Stimulated activated effector memory CD8-positive, alpha-beta T cell treated with anti-CD3 and anti-CD28 coated beads, Interleukin-12 subunit alpha, Interleukin-12 subunit beta, amount 100 ng/mL, for 72 hours (primary cell): ENCODE results near the gene ITSN1.
"Not testable (repeated sequence)": the region's sequence is repeated elsewhere in the genome, so short reads cannot be mapped to it uniquely, and the experiment has no call there.

Experiments used
- ATAC-seq: fragments of 150-1000 bp; cut with Tn5 transposase; 2 replicates; pipeline ENCODE4 v1.10.0; 2021
- DNase-seq, 2 donors: peaks; one replicate each; pipeline ENCODE4 v3.0.0; 2021 to 2022; ENCODE audit warnings: low spot score in 2 of 2
- H3K27ac Mint-ChIP-seq: one replicate; pipeline ENCODE4 v1.8.0; 2022; ENCODE audit warnings: mild to moderate bottlenecking, mixed read lengths
- H3K36me3 Mint-ChIP-seq: one replicate; pipeline ENCODE4 v1.8.0; 2022; ENCODE audit warnings: mild to moderate bottlenecking, mixed read lengths
- H3K4me1 Mint-ChIP-seq: one replicate; pipeline ENCODE4 v1.8.0; 2022; ENCODE audit warnings: mixed read lengths
- H3K4me3 Mint-ChIP-seq: one replicate; pipeline ENCODE4 v1.8.0; 2022; ENCODE audit warnings: mild to moderate bottlenecking, mixed read lengths
- H3K9me3 Mint-ChIP-seq: one replicate; pipeline ENCODE4 v1.8.0; 2022; ENCODE audit warnings: mixed read lengths

Gene ITSN1

DNA sequence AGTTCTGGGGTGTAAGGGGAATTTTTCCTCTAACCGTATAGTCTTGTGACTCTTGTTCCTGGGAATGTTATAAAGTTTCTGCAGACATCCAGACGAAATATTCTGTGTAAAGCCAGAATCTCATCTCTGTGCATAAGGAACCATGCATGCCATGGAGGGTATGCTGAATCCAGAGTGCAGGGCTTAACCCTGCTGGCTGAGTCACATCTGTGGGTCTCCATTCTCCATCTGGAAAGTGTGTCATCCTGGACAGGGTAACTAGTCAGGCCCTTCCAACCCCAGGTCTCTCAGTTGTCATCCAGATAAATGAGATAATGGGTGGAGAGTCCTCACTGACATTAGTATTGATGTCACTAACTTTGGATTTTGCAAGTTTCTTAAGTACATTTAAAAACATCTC lies 224.5 kb downstream of the ITSN1 start:
- H3K36me3 Mint-ChIP-seq = no peaks in the 10 kb centered on the region
- no peaks in the 10 kb centered on the region for H3K4me1 Mint-ChIP-seq
- H3K27ac Mint-ChIP-seq = no peak overlapping the region
- no peaks in the 10 kb centered on the region for H3K9me3 Mint-ChIP-seq
- DNase-seq (no peak), ATAC-seq (no peak)
- no peak overlapping the region for H3K4me3 Mint-ChIP-seq

DNA sequence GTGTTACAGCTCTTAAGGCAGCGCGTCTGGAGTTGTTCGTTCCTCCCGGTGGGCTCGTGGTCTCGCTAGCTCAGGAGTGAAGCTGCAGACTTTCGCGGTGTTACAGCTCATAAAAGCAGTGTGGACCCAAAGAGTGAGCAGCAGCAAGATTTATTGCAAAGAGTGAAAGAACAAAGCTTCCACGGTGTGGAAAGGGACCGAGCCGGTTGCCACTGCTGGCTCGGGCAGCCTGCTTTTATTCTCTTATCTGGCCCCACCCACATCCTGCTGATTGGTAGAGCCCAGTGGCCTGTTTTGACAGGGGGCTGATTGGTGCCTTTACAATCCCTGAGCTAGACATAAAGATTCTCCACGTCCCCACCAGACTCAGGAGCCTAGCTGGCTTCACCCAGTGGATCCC lies 225.6 kb downstream of the ITSN1 start:
- DNase-seq, ATAC-seq, H3K9me3 Mint-ChIP-seq, H3K4me1 Mint-ChIP-seq, H3K27ac Mint-ChIP-seq, H3K36me3 Mint-ChIP-seq: not testable (repeated sequence)
- peak overlapping the region; percentile 39 for H3K4me3 Mint-ChIP-seq

GRCh38 chr21:33869873-33870272 lies 227.6 kb downstream of the ITSN1 start:
- Mint-ChIP-seq H3K27ac (no peak overlapping the region), H3K4me3 (no peak overlapping the region), H3K36me3 (no peaks in the 10 kb centered on the region), H3K9me3 (no peaks in the 10 kb centered on the region), H3K4me1 (no peaks in the 10 kb centered on the region)
- ATAC-seq (no peak), DNase-seq (no peak)

DNA sequence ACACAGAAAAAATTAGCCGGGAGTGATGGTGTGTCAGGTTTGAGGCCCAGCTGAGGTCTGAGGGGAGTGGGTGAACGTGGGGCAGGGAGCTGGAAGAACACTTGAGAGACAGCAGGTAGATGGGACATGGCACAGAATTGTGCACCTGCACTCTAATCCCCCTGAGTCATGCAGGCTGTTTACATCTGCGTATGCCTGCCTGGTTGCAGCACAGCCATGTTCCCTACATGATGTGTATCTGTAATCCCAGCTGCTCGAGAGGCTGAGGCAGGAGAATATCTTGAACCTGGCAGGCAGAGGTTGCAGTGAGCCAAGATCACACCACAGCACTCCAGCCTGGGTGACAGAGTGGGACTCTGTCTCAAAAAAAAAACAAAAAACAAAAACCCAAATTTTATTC lies 228.5 kb downstream of the ITSN1 start:
- Mint-ChIP-seq H3K4me3 (no peak overlapping the region), H3K36me3 (no peaks in the 10 kb centered on the region), H3K9me3 (no peaks in the 10 kb centered on the region), H3K4me1 (no peaks in the 10 kb centered on the region), H3K27ac (no peak overlapping the region)
- DNase-seq (no peak), ATAC-seq (no peak)

GRCh38 chr21:33871171-33871570 lies 228.9 kb downstream of the ITSN1 start:
- no peak for DNase-seq
- Mint-ChIP-seq H3K9me3 (no peaks in the 10 kb centered on the region), H3K36me3 (no peaks in the 10 kb centered on the region), H3K4me1 (no peaks in the 10 kb centered on the region), H3K4me3 (no peak overlapping the region), H3K27ac (no peak overlapping the region)
- no peak for ATAC-seq

DNA sequence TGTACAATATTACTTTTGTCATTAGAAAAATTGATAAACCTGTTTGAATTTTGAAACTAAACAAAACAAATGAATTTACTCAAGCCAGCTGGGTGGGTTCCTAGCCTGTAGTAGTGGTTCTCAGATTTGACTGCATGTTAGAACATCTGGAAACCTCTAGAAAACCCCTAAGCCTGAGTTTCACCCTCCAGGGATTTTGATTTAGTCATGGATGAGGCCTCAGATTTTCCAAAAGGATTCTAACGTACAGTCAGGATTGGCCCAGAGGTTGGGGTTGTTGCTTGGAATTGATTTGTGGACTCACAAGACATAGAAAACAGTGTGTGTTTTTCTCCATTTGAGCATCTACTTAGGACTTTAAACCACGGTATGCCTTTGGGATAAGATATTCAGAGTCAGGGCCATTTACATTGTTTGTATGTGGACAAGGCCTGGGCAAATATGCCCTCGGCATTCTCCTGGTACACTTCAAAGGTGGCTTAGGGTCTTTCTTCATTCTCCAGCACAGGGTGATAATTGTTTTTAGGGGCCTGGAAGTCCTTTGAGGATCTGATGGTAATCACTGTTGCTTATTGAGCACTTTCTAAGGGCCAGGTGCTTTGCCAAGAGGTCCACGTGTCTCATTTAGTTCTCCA lies 230.7 kb downstream of the ITSN1 start:
- no peak for ATAC-seq
- H3K36me3 Mint-ChIP-seq = no peaks in the 10 kb centered on the region
- no peak overlapping the region for H3K27ac Mint-ChIP-seq
- DNase-seq = no peak
- no peaks in the 10 kb centered on the region for H3K9me3 Mint-ChIP-seq
- H3K4me3 Mint-ChIP-seq = no peak overlapping the region
- no peaks in the 10 kb centered on the region for H3K4me1 Mint-ChIP-seq

GRCh38 chr21:33874161-33874560 lies 231.9 kb downstream of the ITSN1 start:
- no peaks in the 10 kb centered on the region for H3K36me3 Mint-ChIP-seq
- ATAC-seq (no peak), DNase-seq (no peak)
- no peak overlapping the region for H3K27ac Mint-ChIP-seq
- no peaks in the 10 kb centered on the region for H3K9me3 Mint-ChIP-seq
- no peaks in the 10 kb centered on the region for H3K4me1 Mint-ChIP-seq
- no peak overlapping the region for H3K4me3 Mint-ChIP-seq

- no peaks in the 10 kb centered on the region for H3K36me3 Mint-ChIP-seq
- no peaks in the 10 kb centered on the region for H3K4me1 Mint-ChIP-seq
- DNase-seq (no peak), ATAC-seq (no peak)
- no peak overlapping the region for H3K4me3 Mint-ChIP-seq
- no peak overlapping the region for H3K27ac Mint-ChIP-seq
- no peaks in the 10 kb centered on the region for H3K9me3 Mint-ChIP-seq
These were observed 232.9 kb downstream of the ITSN1 start for GRCh38 chr21:33875026-33875695.

DNA sequence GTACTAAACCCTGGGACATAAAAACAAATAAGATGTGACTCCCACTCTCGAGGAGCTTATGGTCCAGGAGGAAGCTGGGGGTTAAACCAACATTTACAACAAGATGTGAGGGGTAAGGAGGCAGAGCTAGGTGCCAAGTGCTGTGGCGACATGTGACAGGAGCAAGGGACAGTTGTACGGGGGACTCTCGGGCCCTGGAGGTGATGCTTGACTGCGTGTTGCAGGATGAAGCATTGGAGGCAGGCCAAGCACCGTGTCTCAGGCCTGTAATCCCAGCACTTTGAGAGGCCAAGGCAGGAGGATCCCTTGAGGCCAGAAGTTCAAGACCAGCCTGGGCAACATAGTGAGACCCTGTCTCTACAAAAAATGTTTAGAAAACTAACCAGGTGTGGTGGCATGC lies 236.5 kb downstream of the ITSN1 start:
- no peaks in the 10 kb centered on the region for H3K4me1 Mint-ChIP-seq
- ATAC-seq (no peak), DNase-seq (no peak)
- no peak overlapping the region for H3K4me3 Mint-ChIP-seq
- no peaks in the 10 kb centered on the region for H3K36me3 Mint-ChIP-seq
- no peaks in the 10 kb centered on the region for H3K9me3 Mint-ChIP-seq
- H3K27ac Mint-ChIP-seq = no peak overlapping the region

DNA sequence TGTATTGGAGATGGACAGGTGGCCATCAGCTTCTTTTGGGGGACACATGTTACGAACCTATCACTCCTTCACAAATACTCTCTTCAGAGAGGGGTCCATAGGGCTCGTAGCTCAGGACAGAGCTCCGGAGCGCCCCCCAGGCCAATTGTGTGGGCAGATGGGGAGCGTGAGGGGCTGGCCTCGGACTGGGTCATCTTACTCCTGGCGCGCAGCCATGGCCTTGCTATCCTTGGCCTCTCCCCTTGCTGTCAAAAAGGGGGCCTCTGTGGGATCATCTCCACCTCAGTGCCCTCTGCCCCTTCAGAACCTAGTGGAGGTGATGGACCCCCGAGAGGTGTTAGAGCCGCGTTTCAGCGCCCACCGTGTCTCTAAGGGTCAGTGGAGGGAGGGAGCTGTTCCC lies 238.3 kb downstream of the ITSN1 start:
- ATAC-seq = no peak
- DNase-seq = no peak
- Mint-ChIP-seq H3K36me3 (no peaks in the 10 kb centered on the region), H3K27ac (no peak overlapping the region), H3K9me3 (no peaks in the 10 kb centered on the region), H3K4me3 (no peak overlapping the region), H3K4me1 (no peaks in the 10 kb centered on the region)

DNA sequence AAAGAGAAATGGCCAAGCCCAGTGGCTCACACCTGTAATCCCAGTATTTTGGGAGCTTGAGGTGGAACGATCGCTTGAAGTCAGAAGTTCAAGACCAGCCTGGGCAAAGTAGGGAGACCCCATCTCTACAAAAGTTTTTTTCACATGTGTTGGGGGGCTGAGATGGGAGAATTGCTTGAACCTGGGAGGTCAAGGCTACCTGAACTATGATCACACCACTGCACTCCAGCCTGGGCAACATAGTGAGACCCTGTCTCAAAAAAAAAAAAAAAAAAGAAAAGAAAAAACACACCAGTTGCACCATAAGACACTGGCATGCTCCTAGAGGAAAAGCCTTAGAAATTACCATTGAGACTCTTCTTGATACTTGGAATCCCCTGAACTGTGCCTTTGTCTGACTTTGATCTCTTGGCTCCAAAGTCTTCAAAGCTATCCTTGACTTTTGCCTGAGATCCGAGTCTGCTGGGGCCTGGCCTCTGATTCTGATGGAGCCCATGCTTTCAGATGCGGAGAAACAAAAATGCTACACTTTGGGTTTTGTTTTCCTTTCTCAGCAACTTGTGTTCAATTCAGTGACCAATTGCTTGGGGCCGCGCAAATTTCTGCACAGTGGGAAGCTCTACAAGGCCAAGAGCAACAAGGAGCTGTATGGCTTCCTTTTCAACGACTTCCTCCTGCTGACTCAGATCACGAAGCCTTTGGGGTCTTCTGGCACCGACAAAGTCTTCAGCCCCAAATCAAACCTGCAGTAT lies 239.6 kb downstream of the ITSN1 start:
- ATAC-seq (no peak), DNase-seq (no peak)
- no peak overlapping the region for H3K4me3 Mint-ChIP-seq
- no peaks in the 10 kb centered on the region for H3K36me3 Mint-ChIP-seq
- H3K9me3 Mint-ChIP-seq = no peaks in the 10 kb centered on the region
- H3K27ac Mint-ChIP-seq = no peak overlapping the region
- H3K4me1 Mint-ChIP-seq = no peaks in the 10 kb centered on the region

GRCh38 chr21:33883118-33883517 lies 240.8 kb downstream of the ITSN1 start:
- no peak overlapping the region for H3K27ac Mint-ChIP-seq
- no peak overlapping the region for H3K4me3 Mint-ChIP-seq
- ATAC-seq (no peak), DNase-seq (no peak)
- no peaks in the 10 kb centered on the region for H3K9me3 Mint-ChIP-seq
- no peaks in the 10 kb centered on the region for H3K36me3 Mint-ChIP-seq
- no peaks in the 10 kb centered on the region for H3K4me1 Mint-ChIP-seq

GRCh38 chr21:33884376-33885171 lies 242.3 kb downstream of the ITSN1 start:
- no peak overlapping the region for H3K27ac Mint-ChIP-seq
- no peaks in the 10 kb centered on the region for H3K4me1 Mint-ChIP-seq
- ATAC-seq = no peak
- no peaks in the 10 kb centered on the region for H3K9me3 Mint-ChIP-seq
- H3K36me3 Mint-ChIP-seq = no peaks in the 10 kb centered on the region
- no peak overlapping the region for H3K4me3 Mint-ChIP-seq
- DNase-seq = no peak

DNA sequence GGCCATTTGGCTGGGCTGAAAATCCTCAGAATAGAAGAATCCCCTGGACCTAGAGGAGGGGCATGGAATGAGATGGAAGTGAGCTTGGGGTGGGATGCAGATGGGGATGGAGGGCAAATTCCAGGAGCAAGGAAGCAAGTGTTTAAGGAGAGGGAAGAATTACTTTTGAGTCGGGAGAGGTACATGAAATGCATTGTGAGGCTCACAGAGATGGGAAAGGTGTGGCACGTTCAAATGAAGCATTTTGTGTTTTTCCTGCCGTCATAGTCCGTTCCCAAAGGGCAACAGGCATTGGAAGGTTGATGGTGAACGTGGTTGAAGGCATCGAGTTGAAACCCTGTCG lies 242.8 kb downstream of the ITSN1 start:
- DNase-seq = no peak
- Mint-ChIP-seq H3K4me1 (no peaks in the 10 kb centered on the region), H3K27ac (no peak overlapping the region), H3K4me3 (no peak overlapping the region), H3K9me3 (no peaks in the 10 kb centered on the region), H3K36me3 (no peaks in the 10 kb centered on the region)
- no peak for ATAC-seq

- Mint-ChIP-seq H3K27ac (no peak overlapping the region), H3K4me3 (no peak overlapping the region), H3K9me3 (no peaks in the 10 kb centered on the region), H3K36me3 (no peaks in the 10 kb centered on the region), H3K4me1 (no peaks in the 10 kb centered on the region)
- ATAC-seq = no peak
- no peak for DNase-seq
These were observed 244.0 kb downstream of the ITSN1 start for GRCh38 chr21:33886321-33886720.
